Pancreas (tissue), 10 donors: ENCODE results near the gene CACNA1I. TPM values are rescaled to one million over a fixed set of nuclear protein-coding genes. Genes with fewer than 3 reads are reported as not detected.

ENCODE experiments used
- ATAC-seq, 4 donors: fragments of 200-7000 bp; cut with Tn5 transposase; one replicate each; pipeline versions ENCODE4 v1.8.0 to v1.9.1; 2020; ENCODE audit warnings: mild to moderate bottlenecking in 4 of 4, moderate library complexity in 4 of 4
- DNase-seq, 6 donors: peaks; one replicate each; pipeline ENCODE4 v3.0.0-alpha.2; 2020
- FAIRE-seq: peaks from 2 replicates; lab custom pipeline; 2012; peaks lifted over from hg19 to GRCh38; lab: Jason Lieb, UNC
- H3K27ac ChIP-seq, 4 donors: fragments of 200-600 bp; sonication (generic); 1 replicate in 3 of 4; 2 replicates in 1 of 4; pipeline versions ENCODE4 v1.5.0 to v1.8.0; 2020
- H3K27me3 ChIP-seq, 4 donors: fragments of 200-600 bp; one replicate each; pipeline ENCODE4 v1.8.0; 2021
- H3K36me3 ChIP-seq, 3 donors: fragments of 200-600 bp; sonication (generic) in 1 of 3; one replicate each; pipeline versions ENCODE4 v1.5.0 to v1.8.0; 2020 to 2021
- H3K4me1 ChIP-seq, 3 donors: fragments of 200-600 bp; one replicate each; pipeline ENCODE4 v1.8.0; 2021
- H3K4me3 ChIP-seq, 4 donors: fragments of 200-600 bp; sonication (generic) in 2 of 4; one replicate each; pipeline versions ENCODE4 v1.5.0 to v1.8.0; 2020 to 2021
- H3K9me3 ChIP-seq, 4 donors: fragments of 200-600 bp; one replicate each; pipeline ENCODE4 v1.8.0; 2021
- WGBS, 2 donors: extraction: QIAGEN DNeasy Blood & Tissue Kit; methylation state at CpG; one replicate each; pipeline ENCODE4 v1.1.7; 2013; 5-methylcytosine and 5-hydroxymethylcytosine counted together
- intact Hi-C, 3 donors: fragments of 100-400 bp; cut with DNase I; formaldehyde crosslinking; loops; one replicate each; pipeline versions ENCODE4 v1.11.1 to v1.14.2; 2022
- polyA plus RNA-seq, 2 donors: library from polyadenylated mRNA; stranded (reverse); fragments of 200-250 nt; gene quantifications; one replicate each; pipeline ENCODE4 v1.2.3, GENCODE V29; 2013
- total RNA-seq, 6 donors: library from RNA; stranded (reverse); fragmentation: NEBNext Ultra II Directional in 4 of 6; extraction: Animal tissue kit (Norgen Biotek cat#: 25700) in 4 of 6; gene quantifications; one replicate each; pipeline versions ENCODE4 v1.2.1 to v1.2.4, GENCODE V29; 2021 to 2023
- TF ChIP-seq, protein P1 (sequence below), 4 donors: fragments of 200-600 bp; sonication (generic) in 3 of 4; IDR thresholded peaks; one replicate each; pipeline versions ENCODE4 v1.5.0 to v1.8.0; 2021; ENCODE audit warnings: antibody characterized with exemption in 4 of 4
- donor health status: healthy with polysubstance abuse.
- donor health status: DM: no; HTN: no; CAD: no; lungs with moderate emphysema.
- donor health status: DM: no; HTN: no; CAD: no.
- donor health status: control.
- donor health status: control.
- donor health status: Bipolar disorder and iron deficiency.
- donor health status: DM: yes; HTN: yes; CAD: no.
- donor health status: DM: no; HTN: no; CAD: no.
- donor health status: DM: no; HTN: no; CAD: no.
- donor health status: DM: yes; HTN: yes; CAD: no.

CACNA1I gene
- total and polyA plus RNA-seq, 8 donors, result 0.04 to 0.21 (median 0.07) TPM

DNA sequence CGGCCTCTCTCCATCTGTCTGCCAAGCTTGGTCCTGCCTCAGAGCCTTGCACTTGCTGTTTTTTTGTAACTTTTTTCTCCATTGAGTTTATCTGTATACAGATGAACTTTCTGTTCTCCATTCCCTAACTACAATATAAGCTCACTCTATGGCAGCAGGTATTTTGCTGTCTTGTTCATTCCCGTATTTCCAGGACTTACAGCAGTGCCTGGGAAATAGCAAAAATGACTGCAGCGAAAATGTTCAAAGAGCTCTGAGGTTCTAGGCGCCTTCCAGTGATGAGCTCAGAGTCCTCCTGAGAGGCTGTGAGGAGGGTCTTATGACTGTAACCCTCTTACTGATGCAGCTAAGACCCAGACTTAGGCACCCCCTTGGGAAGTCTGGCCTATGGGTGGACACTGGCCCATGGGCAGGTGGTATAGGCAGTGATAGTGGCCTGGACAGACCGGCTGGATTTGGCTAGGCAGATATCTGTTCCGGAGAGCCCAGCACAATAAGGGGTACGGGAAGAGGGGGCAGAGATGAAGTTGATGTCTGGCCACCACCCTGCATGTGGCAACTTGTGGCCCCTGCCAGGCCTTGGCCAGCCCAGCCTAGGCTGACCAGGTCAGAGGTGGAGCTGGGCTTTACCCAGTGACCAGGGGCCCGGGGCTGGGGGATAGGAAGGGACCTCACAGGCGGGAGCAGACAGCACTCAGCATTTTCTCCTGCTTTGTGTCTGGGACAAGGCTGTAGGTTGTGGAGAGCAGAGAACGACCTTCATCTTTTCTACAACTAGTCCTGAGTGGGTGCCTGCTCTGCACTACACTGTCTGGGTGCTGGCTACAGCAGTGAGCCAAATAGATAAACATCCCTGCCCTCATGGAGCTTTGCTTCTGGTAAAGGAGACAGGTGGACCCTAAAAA, 45.5 kb upstream of the CACNA1I start:
- no peaks in the 10 kb centered on the region for H3K27me3 ChIP-seq
- peaks cover 4 to 33% (median 14%) of the 10 kb centered on the region in 3 donors for H3K36me3 ChIP-seq
- WGBS, 2 donors, result 73 to 76% methylated on average over 10 of the region's 10 CpGs
- H3K4me3 ChIP-seq, result no peak overlapping the region
- intact Hi-C loops, result loop anchor here in 1 of 3 donors (5.0 to 10.0 kb wide), 3 partner anchors 33 to 350 kb away; partner anchors contain the start of gene RPL3
- peaks cover 12 to 33% (median 20%) of the 10 kb centered on the region in 3 donors for H3K4me1 ChIP-seq
- no peak for ATAC-seq
- peak in 1 of 6 donors; percentile 38 for DNase-seq
- no peak for FAIRE-seq
- TF ChIP-seq, protein P1, sequence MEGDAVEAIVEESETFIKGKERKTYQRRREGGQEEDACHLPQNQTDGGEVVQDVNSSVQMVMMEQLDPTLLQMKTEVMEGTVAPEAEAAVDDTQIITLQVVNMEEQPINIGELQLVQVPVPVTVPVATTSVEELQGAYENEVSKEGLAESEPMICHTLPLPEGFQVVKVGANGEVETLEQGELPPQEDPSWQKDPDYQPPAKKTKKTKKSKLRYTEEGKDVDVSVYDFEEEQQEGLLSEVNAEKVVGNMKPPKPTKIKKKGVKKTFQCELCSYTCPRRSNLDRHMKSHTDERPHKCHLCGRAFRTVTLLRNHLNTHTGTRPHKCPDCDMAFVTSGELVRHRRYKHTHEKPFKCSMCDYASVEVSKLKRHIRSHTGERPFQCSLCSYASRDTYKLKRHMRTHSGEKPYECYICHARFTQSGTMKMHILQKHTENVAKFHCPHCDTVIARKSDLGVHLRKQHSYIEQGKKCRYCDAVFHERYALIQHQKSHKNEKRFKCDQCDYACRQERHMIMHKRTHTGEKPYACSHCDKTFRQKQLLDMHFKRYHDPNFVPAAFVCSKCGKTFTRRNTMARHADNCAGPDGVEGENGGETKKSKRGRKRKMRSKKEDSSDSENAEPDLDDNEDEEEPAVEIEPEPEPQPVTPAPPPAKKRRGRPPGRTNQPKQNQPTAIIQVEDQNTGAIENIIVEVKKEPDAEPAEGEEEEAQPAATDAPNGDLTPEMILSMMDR (IDR thresholded peaks at IDR 0.05), result no peak
- H3K9me3 ChIP-seq, result no peaks in the 10 kb centered on the region
- no peak overlapping the region for H3K27ac ChIP-seq

DNA sequence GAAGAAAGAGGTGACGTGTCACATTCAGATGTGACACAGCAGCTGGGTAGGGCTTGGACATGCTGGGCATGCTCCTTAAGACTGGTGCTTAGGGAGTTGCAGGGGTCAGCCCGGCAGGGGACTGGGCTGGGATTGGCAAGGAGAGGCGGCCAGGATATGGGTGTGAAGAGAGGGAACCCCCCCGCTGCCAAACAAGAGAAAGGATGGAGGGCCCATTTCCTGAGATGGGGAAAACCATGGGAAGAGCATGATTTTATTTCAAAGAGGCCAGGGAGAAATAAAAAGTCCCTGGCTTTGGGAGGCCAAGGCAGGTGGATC, 44.9 kb upstream of the CACNA1I start:
- Histone ChIP-seq H3K27ac (no peak overlapping the region), H3K9me3 (no peaks in the 10 kb centered on the region), H3K27me3 (no peaks in the 10 kb centered on the region), H3K36me3 (peaks cover 4 to 33% (median 14%) of the 10 kb centered on the region in 3 donors), H3K4me1 (peaks cover 16 to 39% (median 20%) of the 10 kb centered on the region in 3 donors), H3K4me3 (no peak overlapping the region)
- 78 to 87% methylated on average over 4 of the region's 4 CpGs for WGBS, 2 donors
- intact Hi-C loops, result loop anchor here in 1 of 3 donors (5.0 to 10.0 kb wide), 3 partner anchors 33 to 351 kb away; partner anchors contain the start of gene RPL3
- TF ChIP-seq, protein P1 (IDR thresholded peaks at IDR 0.05), result no peak
- peak in 1 of 6 donors; percentile 27 for DNase-seq
- FAIRE-seq, result no peak
- ATAC-seq, result no peak

DNA sequence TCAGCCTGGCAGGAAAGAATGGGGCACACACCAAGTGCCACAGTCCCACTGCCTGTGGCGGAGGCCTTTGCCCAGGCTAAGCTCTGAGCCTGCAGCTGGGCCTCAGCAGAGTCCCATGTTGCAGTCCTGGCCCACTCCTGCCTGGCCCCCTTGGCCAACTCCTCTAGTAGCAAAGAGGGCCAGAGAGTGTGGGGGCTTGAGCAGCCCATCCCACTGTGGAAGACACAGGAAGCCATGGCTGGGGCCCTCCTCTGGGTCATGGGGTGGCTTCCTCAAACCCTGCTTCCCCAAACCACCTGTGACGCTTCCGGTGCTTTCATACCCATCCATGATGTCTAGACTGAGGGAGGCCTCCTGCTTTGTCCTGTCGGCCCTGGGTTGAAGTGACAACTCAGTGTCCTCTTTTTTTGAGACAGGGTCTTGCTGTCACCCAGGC, 43.8 kb upstream of the CACNA1I start:
- intact Hi-C loops, result loop anchor here in 1 of 3 donors (5.0 to 10.0 kb wide), 3 partner anchors 34 to 352 kb away; partner anchors contain the start of gene RPL3
- ATAC-seq, result no peak
- Histone ChIP-seq H3K27ac (peak overlapping the region in 1 of 4 donors; percentile 46), H3K9me3 (no peaks in the 10 kb centered on the region), H3K4me1 (peaks cover 20 to 50% (median 24%) of the 10 kb centered on the region in 3 donors), H3K27me3 (no peaks in the 10 kb centered on the region), H3K36me3 (peaks cover 0 to 27% (median 8%) of the 10 kb centered on the region in 3 donors), H3K4me3 (no peak overlapping the region)
- FAIRE-seq, result no peak
- DNase-seq, result peak in 2 of 6 donors; percentile 31 to 61
- WGBS, 2 donors, result 73 to 75% methylated on average over 4 of the region's 4 CpGs
- TF ChIP-seq, protein P1 (IDR thresholded peaks at IDR 0.05), result no peak

DNA sequence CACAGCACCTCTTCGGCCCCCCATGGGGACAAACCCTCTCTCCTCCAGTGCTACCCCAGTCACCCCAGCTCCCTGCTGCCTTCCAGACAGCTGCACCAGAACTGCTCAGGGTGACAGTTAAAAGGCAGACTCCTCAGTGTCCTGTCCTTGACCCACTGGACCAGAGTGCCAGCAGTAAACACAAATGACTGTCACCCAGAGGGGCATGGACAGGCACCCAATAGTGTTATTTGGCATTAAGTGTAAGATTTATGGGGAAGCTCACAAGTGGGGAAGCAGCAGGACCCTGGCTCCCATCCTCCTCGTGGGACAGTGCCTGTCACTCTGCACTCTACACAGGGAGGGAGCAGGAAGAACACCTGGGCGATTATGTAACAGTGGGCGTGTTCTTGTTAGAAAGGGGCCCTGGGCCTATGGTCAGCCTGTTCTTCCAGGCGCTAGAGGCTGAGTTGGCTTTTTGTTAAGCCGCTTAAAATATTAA, 43.0 kb upstream of the CACNA1I start:
- peak overlapping the region in 2 of 4 donors; percentile 41 to 46 for H3K27ac ChIP-seq
- DNase-seq (peak in 3 of 6 donors; percentile 34 to 58 (median 38)), FAIRE-seq (no peak), ATAC-seq (no peak)
- peaks cover 20 to 52% (median 25%) of the 10 kb centered on the region in 3 donors for H3K4me1 ChIP-seq
- no peaks in the 10 kb centered on the region for H3K27me3 ChIP-seq
- H3K36me3 ChIP-seq, result peaks cover 0 to 19% (median 3%) of the 10 kb centered on the region in 3 donors
- TF ChIP-seq, protein P1 (IDR thresholded peaks at IDR 0.05), result no peak
- WGBS, 2 donors, result 39 to 44% methylated on average over 6 of the region's 6 CpGs
- intact Hi-C loops, result loop anchor here in 1 of 3 donors (5.0 to 10.0 kb wide), 3 partner anchors 35 to 353 kb away; partner anchors contain the start of gene RPL3
- H3K9me3 ChIP-seq, result no peaks in the 10 kb centered on the region
- no peak overlapping the region for H3K4me3 ChIP-seq
